WI38 (cell line): ENCODE results near the gene TPCN1.

Experiments used
- H3K4me3 ChIP-seq: 2 replicates; pipeline ENCODE4 v1.5.1; 2011; ENCODE audit warnings: low read depth, mild to moderate bottlenecking, control low read depth, low read length
- TF ChIP-seq, protein P1 (sequence below): IDR thresholded peaks from 2 replicates; pipeline ENCODE4 v1.5.1; 2012; ENCODE audit warnings: low read depth, mild to moderate bottlenecking, control low read depth, low read length

Gene TPCN1

DNA sequence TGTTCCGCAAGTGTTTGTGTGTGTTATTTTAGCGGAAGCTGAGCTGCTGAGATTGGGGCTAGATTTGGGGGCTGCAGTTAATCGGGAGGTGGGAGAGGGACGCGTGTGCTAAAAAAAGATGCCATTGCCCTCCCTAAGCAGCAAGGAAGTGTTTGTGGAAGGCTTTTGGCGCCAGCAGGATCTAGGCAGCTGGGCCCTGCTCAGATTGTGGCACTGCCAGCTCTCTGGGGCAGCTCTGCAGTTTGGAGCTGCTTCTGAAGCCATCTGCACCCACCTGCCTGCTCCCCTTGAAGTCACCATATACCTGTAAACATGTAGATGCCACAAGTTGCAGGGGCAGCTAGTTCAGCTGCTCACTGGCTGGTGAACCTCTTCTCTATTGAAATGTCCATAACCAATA lies 28.8 kb downstream of the TPCN1 start:
- TF ChIP-seq, protein P1, sequence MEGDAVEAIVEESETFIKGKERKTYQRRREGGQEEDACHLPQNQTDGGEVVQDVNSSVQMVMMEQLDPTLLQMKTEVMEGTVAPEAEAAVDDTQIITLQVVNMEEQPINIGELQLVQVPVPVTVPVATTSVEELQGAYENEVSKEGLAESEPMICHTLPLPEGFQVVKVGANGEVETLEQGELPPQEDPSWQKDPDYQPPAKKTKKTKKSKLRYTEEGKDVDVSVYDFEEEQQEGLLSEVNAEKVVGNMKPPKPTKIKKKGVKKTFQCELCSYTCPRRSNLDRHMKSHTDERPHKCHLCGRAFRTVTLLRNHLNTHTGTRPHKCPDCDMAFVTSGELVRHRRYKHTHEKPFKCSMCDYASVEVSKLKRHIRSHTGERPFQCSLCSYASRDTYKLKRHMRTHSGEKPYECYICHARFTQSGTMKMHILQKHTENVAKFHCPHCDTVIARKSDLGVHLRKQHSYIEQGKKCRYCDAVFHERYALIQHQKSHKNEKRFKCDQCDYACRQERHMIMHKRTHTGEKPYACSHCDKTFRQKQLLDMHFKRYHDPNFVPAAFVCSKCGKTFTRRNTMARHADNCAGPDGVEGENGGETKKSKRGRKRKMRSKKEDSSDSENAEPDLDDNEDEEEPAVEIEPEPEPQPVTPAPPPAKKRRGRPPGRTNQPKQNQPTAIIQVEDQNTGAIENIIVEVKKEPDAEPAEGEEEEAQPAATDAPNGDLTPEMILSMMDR = no peak
- H3K4me3 ChIP-seq = no peak overlapping the region

DNA sequence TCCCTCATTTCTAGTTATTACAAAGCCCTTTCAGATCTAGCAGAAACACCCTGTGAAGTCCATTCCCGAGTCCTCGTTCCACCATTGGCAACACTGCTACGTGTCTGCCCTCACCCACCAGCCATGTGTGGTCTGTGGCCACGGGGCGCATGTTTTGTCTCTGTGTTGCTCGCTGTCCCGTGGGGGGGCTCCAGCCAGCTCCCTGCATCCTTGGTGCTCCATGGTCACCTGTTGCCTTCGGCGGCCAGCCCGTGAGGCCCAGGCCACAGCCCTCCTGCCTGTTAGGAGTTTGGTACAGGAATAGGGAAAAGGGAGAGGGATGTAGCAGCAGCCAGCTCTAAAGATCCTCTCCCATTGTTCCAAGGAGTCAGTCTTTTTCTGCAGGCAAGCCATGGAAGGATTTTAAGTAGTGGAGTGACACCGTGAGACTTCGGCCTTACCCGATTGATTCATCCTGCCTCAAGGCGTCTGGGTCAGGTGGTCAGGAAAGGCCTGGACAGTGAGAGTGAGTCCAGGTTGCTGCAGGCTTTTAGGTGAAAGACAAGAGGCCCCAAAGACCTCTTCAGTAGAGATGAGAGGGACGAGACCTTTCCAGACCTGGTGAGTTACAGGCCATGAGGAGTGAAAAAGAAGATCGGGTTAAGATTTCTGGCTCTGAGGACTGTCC lies 30.3 kb downstream of the TPCN1 start:
- TF ChIP-seq, protein P1 = no peak
- H3K4me3 ChIP-seq = no peak overlapping the region

DNA sequence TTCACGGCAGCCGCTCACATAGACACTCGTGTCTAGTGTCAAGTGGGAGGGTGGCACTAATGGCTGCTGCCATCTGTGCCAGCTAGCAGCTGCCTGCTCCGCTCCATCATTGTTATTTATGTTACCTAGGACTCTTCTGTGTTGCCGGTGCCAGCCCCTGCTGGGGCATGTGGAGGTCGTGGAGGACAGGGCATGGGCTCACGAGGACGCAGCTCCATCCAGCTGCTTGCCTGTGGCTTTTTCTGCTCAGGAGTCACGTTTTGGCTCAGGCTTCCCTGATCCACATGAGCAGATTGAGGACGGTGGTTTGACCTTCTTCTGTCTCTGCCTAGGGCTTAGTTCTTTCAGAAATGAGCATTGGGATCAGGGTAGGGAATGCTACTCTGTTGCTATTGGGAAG lies 31.2 kb downstream of the TPCN1 start:
- TF ChIP-seq, protein P1 = no peak
- H3K4me3 ChIP-seq = no peak overlapping the region

DNA sequence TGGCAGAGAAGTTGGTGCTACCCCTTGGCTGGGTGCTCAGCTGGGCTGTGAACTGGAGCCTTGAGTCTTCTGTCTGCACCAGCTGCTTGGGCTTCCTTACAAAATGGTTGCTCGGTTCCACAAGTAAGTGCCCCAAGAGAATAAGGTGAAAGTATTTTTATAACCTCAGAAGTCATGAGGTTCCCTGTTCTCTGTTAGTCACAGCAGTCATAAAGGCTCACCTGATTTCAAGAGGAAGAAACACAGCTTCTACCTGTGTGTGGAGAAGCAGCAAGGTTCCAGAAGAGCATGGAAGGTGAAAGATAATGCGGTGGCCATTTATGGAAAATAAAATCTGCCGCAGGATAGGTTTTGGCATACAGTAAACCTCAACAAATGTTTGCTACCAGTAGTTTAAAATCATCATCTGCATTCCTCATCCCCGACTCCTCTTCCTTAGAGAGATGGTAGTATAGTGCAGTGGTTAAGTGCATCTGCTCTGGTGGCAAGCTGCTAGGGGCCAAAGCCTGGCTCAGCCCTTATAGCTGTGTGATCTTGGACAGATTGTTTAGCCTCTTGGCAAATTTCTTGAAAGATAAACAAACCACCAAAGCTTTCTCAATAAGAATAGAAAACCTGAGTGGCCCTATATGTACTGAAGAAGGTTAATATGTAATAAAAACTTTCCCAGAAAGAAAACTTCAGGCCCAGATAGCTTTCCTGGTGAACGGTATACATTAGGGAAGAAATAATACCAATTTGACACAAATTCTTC lies 32.4 kb downstream of the TPCN1 start:
- TF ChIP-seq, protein P1 = no peak

DNA sequence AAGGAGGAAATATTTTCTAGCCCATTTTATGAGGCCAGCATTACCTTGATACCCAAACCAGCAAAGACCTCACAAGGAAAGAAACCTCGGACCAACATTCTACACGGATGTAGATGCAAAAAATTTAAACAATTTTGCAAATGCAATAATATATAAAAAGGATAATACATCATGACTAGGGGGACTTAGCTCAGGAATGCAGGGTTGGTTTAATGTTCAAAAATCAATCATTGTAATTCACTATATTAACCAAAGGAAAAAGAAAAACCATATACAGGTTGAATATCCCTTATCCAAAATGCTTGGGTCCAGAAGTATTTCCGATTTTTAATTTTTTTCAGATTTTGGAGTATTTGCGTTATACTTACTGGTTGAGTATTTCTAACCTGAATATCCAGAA lies 33.0 kb downstream of the TPCN1 start:
- no peak overlapping the region for H3K4me3 ChIP-seq
- TF ChIP-seq, protein P1 = no peak

More for the DNA sequence above, 32.4 kb downstream of the TPCN1 start:
- H3K4me3 ChIP-seq = no peak overlapping the region

DNA sequence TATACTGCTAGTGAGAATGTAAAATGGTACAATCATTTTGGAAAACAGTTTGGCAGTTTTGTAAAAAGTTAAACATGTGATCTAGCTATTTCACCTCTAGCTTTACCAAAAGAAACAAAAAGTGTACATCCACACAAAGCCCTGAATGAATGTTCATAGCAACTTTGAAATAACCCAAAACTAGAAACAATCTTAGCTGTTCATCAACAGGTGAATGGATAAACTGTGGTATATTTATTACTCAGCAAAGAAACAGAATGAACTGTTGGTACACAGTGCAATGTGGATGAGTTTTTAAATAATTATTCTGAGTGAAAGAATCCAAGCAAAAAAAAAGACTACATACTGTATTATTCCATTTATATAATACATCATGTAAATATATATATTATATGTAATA lies 36.3 kb downstream of the TPCN1 start:
- TF ChIP-seq, protein P1 = no peak
- H3K4me3 ChIP-seq = no peak overlapping the region

DNA sequence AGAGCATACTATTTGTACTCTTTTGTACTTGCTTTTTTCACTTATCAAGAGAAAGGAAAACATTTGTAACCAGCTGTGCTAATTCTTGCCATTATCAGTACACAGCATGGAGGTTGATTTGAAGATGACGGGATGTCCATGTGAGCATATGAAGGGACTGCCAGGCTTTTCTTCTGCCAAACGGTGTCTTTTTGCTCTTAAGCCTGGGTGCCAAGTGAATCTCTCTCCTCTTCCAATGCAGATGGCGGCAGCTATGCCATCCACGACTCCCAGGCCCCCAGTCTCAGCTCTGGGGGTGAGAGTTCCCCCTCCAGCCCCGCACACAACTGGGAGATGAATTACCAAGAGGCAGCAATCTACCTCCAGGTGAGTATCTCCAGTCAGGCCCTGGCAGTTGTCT lies 38.9 kb downstream of the TPCN1 start:
- TF ChIP-seq, protein P1 = no peak
- no peak overlapping the region for H3K4me3 ChIP-seq
